H1 (cell line): ENCODE results near the gene ABHD16A. TPM values are rescaled to one million over a fixed set of nuclear protein-coding genes. Genes with fewer than 3 reads are reported as not detected.

ENCODE experiments used
- MAX ChIP-seq: IDR thresholded peaks from 2 replicates; pipeline ENCODE4 v1.6.1; 2012; ENCODE audit warnings: inconsistent platforms
- polyA plus RNA-seq, 7 experiments: library from polyadenylated mRNA; depleted of rRNA in 3 of 7; stranded (reverse) in 5 of 7; unstranded in 2 of 7; fragments of >200 nt in 5 of 7; fragments of 200-250 nt in 2 of 7; gene quantifications; 1 replicate in 5 of 7; 2 replicates in 1 of 7; 4 replicates in 1 of 7; pipeline versions ENCODE4 v1.2.1 to v1.2.3, GENCODE V29; 2011 to 2013; ENCODE audit warnings: missing spikeins in 2 of 7, mixed read lengths in 2 of 7
- total RNA-seq: library from RNA; stranded (reverse); fragmentation: NEBNext Ultra II Directional; extraction: Animal tissue kit (Norgen Biotek cat#: 25700); gene quantifications from 2 replicates; pipeline ENCODE4 v1.2.1, GENCODE V29; 2021

Gene ABHD16A
- total and polyA plus RNA-seq, 2 of the 8 experiments (the other 6 are each of a cell fraction or from before 2014, with no cell fraction given) = 32.9 to 40.2 TPM

GRCh38 chr6:31739639-31740396, 36.7 kb upstream of the ABHD16A start, which contains the start of gene MSH5 (continued):
- TF ChIP-seq MAX = peak; percentile 100
- TF ChIP-seq, all 59 proteins: peak for 25
